NCI-H1048 (cell line): Measurements from ENCODE around the gene SMYD3.
"Not testable (repeated sequence)": the region's sequence is repeated elsewhere in the genome, so short reads cannot be mapped to it uniquely, and the experiment has no call there.

Experiments
- DNase-seq: peaks from one replicate; lab custom pipeline; 2025; lab: John Stamatoyannopoulos, UW

SMYD3 gene

DNA sequence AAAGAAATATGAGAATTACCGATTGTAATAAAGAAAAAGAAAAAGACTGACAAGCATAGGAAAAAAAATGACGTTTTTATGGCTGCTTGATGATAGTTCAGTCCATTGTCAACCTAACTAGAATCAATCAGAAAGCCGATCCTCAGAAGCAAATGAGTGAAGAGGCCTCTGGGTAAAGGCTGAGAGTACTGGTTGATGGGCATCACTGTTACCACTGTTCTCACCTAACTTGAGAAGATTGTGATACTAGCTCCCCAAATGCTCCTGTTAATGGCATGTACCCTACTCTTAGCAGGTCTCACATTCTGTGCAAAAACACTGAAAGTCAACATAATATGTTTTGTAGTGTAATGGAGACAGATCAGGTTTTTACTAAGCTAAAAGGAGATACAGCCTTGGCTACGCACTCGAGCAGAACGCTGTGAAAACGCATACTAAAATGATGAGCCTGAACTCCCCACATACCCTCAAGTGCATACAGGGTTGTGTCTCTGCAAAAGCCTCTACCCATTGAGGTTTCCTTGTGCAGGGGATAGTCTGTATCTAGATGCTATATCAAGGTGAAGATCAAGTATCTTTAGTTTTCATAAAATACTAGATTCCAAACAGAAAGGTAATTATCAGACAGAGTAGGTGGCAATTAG is 554.6 kb downstream of the SMYD3 start:
- DNase-seq: no peak

DNA sequence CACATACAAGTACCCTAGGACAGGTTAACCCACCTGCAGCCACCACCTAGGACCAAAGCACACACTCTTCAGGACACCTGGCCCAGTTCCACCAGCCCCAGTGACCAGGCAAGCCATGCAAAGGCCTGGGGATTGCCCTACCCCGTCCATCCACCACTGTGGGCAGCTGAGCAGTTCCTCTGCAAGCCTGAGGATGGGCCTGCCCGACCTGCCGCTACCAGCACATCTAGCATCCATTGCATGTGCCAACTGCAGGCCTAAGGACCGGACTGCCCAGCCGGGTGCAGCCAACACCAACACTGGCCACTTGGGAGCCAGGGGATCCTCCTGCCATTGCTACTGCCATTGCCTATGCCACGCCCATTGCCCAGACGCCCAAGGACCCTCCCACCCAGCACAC is 558.3 kb downstream of the SMYD3 start:
- no peak for DNase-seq

DNA sequence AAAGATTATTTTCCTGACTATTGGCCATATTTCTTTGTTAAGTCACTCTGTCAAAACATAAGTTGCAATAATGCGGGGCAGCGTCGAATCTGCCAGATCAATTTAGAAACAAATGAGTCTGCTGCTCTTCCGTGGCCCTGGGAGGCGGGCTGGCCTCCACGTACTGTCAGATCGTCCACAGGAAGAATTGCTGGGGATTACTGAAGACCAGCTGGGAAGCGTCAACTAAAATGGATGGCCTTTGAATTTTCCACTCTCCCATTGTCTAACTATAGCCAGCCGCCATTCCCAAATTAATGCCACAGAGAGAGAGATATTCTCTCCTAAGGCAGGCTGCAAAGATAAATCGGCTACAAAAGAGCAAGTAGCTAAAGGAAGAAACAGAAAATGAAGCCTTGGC is 560.2 kb downstream of the SMYD3 start:
- no peak for DNase-seq

DNA sequence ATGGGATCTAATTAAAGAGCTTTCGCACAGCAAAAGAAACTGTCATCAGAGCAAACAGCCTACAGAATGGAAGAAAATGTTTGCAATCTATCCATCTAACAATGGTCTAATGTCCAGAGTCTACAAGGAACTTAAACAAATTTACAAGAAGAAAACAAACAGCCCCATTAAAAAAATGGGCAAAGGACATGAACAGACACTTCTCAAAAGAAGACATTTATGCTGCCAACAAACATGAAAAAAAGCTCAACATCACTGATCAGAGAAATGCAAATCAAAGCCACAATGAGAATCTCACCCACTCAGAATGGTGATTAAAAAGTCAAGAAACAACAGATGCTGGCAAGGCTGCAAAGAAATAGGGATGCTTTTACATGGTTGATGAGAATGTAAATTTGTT is 561.9 kb downstream of the SMYD3 start:
- DNase-seq: not testable (repeated sequence)

DNA sequence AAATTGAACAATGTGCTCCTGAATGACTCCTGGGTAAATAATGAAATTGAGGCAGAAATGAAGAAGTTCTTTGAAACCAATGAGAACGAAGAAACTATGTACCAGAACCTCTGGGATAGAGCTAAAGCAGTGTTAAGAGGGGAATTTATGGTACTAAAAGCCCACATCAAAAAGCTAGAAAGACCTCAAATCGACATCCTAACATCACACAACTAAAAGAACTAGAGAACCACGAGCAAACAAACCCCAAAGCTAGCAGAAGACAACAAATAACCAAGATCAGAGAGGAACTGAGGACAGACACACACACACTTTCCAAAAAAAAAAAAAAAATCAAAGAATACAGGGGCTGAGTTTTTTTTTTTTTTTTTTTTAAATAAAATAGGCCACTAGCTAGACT is 564.2 kb downstream of the SMYD3 start:
- DNase-seq: no peak

DNA sequence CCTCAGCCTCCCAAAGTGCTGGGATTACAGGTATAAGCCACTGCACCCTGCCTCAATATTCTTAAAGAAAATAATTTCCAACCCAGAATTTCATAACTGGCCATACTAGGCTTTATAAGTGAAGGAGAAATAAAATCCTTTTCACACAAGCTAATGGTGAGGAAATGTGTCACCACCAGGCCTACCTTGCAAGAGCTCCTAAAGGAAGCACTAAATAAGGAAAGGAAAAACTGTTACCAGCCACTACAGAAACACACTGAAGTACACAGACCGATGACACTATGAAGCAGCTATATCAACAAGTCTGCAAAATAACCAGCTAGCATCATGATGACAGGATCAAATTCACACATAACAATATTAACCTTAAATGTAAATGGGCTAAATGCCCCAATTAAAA is 565.3 kb downstream of the SMYD3 start:
- not testable (repeated sequence) for DNase-seq

DNA sequence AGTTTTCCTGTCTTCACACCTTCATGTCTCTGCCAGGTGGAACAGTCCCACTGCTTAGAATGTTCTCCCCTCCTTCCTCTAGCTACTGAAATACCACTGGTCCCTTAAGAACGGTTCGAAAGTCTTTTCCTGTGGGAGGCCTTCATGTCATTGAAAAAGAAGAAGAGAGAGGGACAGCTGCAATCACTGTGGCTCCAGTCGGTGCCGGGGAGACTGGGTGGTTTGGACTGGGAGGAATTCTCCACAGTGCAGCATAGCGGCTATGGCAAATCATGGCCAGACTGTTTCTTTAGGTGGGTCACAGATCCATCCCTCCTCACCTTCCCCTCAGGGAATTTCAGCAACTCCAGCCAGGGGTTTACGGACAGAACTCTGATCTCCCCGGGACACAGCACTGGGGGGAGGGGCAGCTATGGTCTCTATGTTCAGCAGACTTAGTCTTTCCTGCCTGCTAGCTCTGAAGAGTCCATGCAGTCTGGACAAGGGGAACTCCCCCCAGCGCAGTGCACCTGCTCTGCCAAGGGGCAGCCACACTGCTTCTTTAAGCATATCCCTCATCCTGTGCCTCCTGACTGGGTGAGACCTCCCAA is 567.2 kb downstream of the SMYD3 start:
- DNase-seq: no peak

DNA sequence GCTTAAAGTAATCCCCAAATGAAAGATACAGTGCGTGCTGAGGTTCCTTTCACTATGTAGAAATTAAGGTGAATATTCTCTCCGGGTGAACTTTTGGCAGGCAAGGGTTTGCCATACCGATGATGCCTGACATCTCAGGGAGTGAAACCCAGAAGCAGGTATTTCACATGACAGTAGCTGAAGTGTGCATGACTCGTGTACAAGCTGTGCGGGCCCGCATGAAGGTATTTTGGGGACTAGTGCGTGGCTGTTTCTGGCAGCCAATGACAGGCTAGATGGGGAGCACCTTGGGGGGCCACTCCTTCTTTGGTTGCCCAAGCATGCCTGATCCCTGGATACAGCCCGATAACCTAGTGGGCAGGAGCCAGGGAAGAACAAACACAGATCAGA is 569.0 kb downstream of the SMYD3 start:
- DNase-seq: no peak

DNA sequence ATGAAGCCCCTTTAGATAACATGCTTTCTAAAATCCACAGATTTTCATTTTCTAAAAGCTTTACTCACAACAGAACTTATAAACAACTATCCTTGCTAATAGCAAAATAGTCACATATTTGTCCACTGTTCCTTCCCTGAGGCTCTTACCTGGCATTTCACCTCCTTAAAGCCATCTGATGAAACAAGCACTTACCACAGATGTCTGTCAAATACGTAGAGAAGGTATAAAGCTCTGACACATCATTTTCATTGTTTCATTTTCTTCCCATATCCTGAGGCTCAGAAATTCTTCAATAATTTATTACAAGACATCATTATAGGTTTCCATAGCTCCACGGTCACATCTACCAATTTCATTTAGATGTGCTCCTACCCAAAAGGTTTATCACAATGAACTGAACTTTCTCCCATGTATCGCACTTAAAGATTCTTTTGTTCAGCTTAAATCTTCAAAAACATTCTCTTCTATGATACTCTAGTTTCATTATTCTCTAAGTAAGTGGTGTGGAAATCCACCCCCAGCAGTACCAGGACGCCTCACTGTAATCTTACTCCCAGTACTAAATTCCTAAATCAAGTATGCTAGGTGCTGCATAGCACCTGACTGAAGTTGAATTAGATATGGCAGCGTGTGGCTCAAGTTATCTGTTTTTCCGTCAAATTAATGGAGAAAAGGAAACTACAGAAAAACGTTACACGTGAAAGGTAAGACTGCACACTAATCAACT is 569.6 kb downstream of the SMYD3 start:
- no peak for DNase-seq

DNA sequence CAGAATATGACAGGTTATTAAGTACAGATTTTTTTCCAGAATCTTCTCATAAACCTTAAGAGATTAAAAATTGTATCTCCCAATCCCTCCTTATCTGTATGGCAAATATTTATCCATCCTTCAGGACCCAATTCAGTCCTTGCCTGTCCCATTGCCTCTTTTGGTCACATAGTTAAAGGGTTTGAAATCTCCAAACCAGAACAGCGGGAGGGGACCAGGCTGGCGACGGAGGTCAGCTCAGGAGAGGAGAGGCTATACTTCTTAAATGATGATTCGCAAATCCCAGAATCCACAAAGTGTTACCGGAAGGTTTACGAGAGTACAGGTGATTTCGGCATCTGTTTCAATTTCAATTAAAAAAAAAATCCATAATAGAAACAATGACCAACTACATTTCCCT is 572.7 kb downstream of the SMYD3 start:
- no peak for DNase-seq

DNA sequence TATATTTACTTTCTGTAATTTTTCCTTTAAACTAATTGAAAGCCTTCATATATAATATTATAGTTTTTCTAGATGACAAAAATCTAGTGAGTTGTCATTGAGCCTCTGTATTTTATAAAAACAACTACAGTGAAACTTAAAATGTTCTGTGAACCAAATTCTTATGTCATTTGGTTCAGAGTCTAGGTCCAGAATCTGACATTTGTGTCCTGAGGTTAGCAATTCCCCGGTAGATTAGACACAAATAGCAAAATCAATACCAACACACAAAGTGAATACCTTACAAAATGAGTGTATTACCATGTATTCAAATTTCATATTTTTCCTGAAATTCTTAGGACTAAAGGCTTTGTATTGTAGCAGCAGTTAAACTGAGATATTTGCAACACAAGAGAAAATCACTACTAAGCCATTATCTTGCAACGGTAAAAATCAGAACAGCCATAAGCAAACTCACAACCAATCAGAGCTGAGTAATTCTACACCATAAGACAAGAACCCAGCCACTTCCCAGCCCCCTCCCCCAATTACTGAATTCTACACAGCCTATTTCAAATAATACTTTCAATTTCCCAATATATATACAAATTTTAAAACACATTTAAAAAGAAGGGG is 573.5 kb downstream of the SMYD3 start:
- DNase-seq: no peak

DNA sequence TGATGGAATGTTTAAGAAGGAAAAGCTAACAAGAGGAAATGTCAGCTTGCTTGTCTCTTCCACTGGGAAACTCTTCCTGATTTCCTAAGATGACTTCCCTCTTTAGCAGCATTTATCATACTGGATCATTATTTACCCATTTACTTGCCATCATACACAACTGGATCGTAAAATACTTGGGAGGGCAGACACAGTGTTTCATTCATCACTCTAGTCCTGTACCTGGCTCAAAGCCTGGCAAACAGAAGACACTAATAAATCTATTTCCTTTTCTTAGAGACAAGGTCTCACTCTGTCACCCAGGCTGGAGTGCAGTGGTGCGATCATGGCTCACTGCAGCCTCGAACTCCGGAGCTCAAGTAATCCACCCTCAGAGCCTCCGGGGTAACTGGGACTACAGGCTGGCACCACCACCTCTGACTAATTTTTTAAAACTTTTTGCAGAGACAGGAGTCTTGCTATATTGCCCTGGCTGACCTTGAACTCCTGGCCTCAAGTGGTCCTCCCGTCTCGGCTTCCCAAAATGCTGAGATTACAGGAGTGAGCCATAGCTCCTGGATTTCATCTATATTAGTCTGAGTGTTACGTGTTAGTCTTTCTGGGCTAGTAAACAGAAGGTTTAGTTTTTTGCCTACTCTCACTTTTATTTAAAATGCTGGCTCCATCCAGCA is 574.6 kb downstream of the SMYD3 start:
- DNase-seq: no peak

DNA sequence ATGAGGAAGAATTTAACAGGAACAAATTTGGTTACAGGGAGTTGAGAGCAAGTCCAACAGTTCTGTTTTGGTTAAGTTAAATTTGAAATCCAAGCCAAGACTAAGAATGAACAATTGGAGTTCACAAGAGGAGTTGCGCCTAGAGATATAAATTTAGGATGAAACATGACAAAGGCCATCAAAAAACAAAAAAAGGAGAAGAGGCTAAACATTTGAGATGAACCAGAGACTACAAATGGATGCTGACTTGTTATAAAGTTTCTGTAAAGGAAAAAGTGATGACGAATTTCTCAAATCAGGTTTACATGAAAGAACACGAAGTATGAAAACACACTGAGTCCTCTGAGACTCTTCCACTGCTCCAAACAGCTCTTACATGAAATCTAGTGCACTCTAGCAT is 575.6 kb downstream of the SMYD3 start:
- DNase-seq: no peak

DNA sequence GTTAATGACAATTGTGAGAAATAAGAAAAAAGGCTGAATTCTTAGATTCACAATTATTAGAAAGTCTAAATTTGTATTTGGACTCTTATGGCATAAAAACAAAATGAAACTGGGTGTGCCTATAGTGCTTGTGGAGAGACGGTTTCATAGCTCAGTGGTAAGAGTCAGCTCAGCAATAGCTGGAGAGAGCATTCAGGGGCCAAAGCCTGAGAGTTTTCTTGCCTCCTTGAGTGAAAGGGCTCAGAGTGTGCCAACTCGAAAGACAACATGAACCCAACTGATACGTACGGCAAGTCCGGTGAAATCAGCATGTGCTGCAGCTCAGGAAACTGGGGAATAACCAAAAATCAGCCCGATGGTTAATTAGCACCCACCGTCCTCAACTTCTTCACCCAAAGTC is 577.9 kb downstream of the SMYD3 start:
- DNase-seq: no peak

DNA sequence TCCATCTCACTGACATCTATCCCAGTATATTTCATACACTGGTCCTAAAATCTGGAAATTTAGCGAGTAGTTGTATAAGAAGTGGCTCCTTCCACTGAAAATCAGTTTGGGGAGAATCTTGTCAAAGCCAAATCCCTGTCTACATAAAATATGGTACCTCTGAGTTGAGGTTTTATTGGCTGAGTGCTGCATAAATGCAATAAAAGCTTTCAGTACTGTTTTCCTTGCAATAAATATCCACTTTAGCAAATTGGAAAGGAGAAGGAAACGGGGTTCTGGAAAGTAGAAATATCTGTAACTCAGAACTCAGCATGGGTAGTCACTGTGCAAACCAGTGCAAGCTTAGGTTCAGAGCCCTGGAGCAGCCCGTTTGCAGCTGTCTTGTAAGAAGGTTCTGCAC is 580.2 kb downstream of the SMYD3 start:
- no peak for DNase-seq

DNA sequence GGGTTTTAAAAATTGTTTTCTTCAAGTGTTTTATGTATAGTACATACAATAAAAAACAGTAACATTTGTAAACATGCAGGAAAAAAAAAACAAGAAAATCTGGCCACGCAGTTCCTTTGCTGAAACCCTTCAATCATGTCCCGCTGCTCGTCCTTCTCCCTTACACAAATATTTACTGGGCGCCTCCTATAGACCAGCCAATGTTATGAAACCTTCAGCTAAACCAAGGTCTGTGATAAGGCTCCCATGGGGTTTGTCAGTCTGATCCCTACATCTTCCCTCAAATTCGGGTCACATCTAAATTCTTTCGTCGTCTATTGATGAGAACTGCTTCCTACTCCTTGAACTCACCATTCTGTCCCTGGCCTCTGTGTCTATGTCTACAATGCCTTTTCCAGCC is 583.9 kb downstream of the SMYD3 start:
- DNase-seq: no peak

DNA sequence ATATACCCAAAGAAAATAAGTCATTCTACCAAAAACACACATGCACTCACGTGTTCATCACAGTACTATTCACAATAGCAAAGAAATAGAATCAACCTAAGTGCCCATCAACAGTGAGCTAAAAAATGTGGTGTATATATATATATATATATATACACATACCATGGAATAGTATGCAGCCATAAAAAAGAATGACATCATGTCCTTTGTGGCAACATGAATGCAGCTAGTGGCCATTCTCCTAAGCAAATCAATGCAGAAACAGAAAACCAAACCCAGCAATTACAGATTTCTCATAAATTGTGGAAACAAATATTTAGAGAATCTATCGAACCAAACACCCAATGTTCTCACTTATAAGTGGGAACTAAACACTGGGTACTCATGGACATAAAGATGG is 585.7 kb downstream of the SMYD3 start:
- DNase-seq: no peak

DNA sequence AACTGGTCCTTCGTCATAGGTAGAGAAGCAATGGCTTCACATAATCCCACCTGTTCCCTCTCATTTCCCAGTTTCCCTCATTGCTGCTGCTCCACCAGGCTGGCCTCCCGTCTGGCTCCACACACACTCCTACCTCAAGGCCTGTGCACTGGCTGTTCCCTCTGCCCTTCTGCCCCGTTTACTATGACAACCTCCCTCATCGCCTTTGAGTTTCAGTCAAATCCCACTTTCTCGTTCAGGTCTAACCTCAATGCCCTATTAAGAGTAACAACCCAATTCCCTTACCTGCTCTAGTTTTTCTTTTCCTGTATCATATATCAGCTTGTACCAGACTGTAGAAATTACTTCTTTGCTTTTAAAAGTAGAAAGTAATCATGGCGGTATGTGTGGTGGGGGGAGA is 589.7 kb downstream of the SMYD3 start:
- no peak for DNase-seq

DNA sequence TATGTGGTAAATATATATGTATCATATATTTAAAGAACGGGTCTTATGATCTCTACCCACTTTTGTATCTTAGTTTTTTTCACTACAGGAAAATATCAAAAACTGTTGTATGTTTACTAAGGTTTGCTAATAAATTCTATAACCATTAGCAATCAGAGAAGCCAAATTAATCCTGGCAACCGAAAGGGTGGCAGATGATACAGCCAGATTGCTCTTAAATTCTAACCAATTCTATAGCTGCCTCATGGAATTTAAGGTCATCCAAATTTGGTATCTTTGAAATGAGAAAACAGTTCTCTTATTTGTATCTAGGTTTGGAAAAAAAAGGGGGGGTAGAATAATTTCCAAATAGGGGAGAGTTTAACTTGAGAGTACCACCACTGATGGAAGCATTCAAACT is 591.2 kb downstream of the SMYD3 start:
- no peak for DNase-seq

DNA sequence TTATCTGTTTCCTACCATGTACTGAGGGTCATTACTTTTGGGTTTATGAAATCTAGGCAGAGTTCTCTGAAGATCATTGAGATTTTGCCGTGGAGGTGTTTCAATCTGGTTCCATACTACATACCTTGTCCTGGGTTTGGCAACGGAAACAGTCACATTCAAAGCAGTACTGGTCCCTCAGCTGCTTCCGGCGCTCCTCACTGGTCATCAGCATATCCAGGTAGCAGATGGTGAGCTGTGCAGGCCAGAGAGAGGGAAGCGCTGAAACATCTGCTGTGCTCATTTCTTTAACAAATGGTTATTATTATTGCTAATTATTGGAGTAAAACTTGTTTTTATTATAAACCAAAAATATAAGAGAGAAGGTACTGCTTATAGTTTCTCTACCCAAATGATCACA is 591.7 kb downstream of the SMYD3 start:
- no peak for DNase-seq

DNA sequence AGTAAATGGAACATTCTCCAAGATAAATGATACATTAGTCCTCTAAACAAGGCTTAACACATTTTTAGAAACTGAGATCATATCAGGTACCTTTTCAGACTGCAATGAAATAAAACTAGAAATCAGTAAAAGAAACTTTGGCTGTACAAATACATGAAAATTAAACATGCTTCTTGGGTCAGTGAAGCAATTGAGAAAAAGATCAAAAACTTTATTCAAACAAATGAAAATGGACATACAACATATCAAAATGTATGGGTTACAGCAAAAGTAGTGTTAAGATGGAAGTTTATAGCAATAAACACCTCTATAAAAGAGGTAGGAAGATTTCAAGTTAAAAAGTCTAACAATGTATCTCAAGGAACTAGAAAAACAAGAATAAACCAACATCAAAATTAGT is 598.5 kb downstream of the SMYD3 start:
- no peak for DNase-seq

DNA sequence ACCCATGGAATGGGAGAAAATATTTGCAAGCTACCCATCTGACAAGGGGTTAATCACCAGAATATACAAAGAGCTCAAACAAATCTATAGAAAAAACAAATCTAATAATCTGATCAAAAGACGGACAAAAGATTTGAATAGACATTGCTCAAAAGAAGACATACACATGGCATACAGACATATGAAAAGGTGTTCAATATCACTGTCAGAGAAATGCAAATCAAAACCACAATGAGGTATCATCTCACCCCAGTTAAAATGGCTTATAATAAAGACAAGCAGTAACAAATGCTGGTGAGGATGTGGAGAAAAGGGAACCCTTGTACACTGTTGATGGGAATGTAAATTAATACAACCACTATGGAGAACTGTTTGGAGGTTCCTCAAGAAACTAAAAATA is 600.9 kb downstream of the SMYD3 start:
- DNase-seq: no peak

DNA sequence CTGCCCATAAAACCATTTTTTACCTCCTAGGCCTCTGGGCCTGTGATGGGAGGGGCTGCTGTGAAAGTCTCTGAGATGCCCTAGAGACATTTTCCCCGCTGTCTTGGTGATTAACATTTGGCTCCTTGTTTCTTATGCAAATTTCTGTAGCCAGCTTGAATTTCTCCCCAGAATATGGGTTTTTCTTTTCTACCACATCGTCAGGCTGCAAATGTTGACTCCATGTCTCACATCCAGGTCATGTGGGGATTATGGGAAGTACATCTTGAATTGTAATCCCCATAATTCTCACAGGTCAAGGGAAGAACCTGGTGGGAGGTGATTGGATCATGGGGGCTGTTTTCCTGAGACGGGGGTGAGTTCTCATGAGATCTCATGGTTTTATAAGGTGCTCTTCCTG is 603.2 kb downstream of the SMYD3 start:
- DNase-seq: no peak
